CD8-positive, alpha-beta memory T cell (primary cell): ENCODE data around the gene KRIT1. TPM values are rescaled to one million over a fixed set of nuclear protein-coding genes. Genes with fewer than 3 reads are reported as not detected.

ENCODE experiments used
- CTCF ChIA-PET: fragments of 350-600 bp; sonication (Branson Sonifier 250); formaldehyde crosslinking; loops from one replicate; lab custom pipeline; 2021; ENCODE audit warnings: antibody characterized with exemption; lab: Charles Lee
- POLR2A ChIA-PET: fragments of 350-600 bp; sonication (Branson Sonifier 250); formaldehyde crosslinking; loops from one replicate; lab custom pipeline; 2021; ENCODE audit warnings: antibody characterized with exemption; lab: Charles Lee
- DNase-seq, 5 donors: peaks; one replicate each; pipeline versions ENCODE4 v3.0.0 to v3.0.0-alpha.2; 2020 to 2022; ENCODE audit warnings: mixed read lengths in 1 of 5
- H3K27ac ChIP-seq: one replicate; pipeline ENCODE4 v1.7.0; 2013; ENCODE audit warnings: low read depth, mild to moderate bottlenecking, low read length, moderate library complexity
- H3K27me3 ChIP-seq: 2 replicates; pipeline ENCODE4 v1.7.0; 2013; ENCODE audit warnings: low read length, mild to moderate bottlenecking; ENCODE audit not compliant: insufficient read depth, poor library complexity, severe bottlenecking
- H3K36me3 ChIP-seq: 2 replicates; pipeline ENCODE4 v1.7.0; 2013; ENCODE audit warnings: mild to moderate bottlenecking, low read length, moderate library complexity; ENCODE audit not compliant: insufficient read depth
- H3K4me1 ChIP-seq: 2 replicates; pipeline ENCODE4 v1.7.0; 2013; ENCODE audit warnings: mild to moderate bottlenecking, low read length, moderate library complexity; ENCODE audit not compliant: insufficient read depth
- H3K4me3 ChIP-seq: 2 replicates; pipeline ENCODE4 v1.7.0; 2013; ENCODE audit warnings: mild to moderate bottlenecking, low read length
- H3K9me3 ChIP-seq: 2 replicates; pipeline ENCODE4 v1.7.0; 2013; ENCODE audit warnings: mild to moderate bottlenecking, low read length
- H3K27ac Mint-ChIP-seq, 8 donors: one replicate each; pipeline ENCODE4 v1.8.0; 2020 to 2021; ENCODE audit warnings: mixed read lengths in 8 of 8, mild to moderate bottlenecking in 6 of 8, inconsistent platforms in 3 of 8, moderate library complexity in 3 of 8
- H3K27me3 Mint-ChIP-seq, 2 donors: one replicate each; pipeline ENCODE4 v1.8.0; 2020 to 2021; ENCODE audit warnings: mixed read lengths in 2 of 2, mild to moderate bottlenecking in 1 of 2, moderate library complexity in 1 of 2
- H3K36me3 Mint-ChIP-seq, 3 donors: one replicate each; pipeline ENCODE4 v1.8.0; 2020 to 2021; ENCODE audit warnings: mixed read lengths in 3 of 3, inconsistent platforms in 1 of 3, mild to moderate bottlenecking in 1 of 3
- H3K4me1 Mint-ChIP-seq, 3 donors: one replicate each; pipeline ENCODE4 v1.8.0; 2020 to 2021; ENCODE audit warnings: mixed read lengths in 3 of 3, inconsistent platforms in 1 of 3, mild to moderate bottlenecking in 1 of 3
- H3K4me3 Mint-ChIP-seq, 7 donors: one replicate each; pipeline ENCODE4 v1.8.0; 2020 to 2021; ENCODE audit warnings: mixed read lengths in 7 of 7, mild to moderate bottlenecking in 6 of 7, moderate library complexity in 4 of 7, inconsistent platforms in 2 of 7
- H3K9me3 Mint-ChIP-seq, 5 donors: one replicate each; pipeline ENCODE4 v1.8.0; 2020 to 2022; ENCODE audit warnings: mixed read lengths in 5 of 5, mild to moderate bottlenecking in 3 of 5, moderate library complexity in 2 of 5, inconsistent platforms in 1 of 5
- polyA plus RNA-seq: library from polyadenylated mRNA; unstranded; fragments of 300-500 nt; fragmentation: Illumina TruSeq; gene quantifications from one replicate; pipeline ENCODE4 v1.2.3, GENCODE V29; 2021
- total RNA-seq, 2 experiments: library from RNA; stranded (reverse); gene quantifications; one replicate each; pipeline ENCODE4 v1.2.3, GENCODE V29; 2021

The KRIT1 gene
- total RNA-seq, result 10 to 100 TPM; 44.6 to 48.3 TPM
- 18.3 TPM for polyA plus RNA-seq

DNA sequence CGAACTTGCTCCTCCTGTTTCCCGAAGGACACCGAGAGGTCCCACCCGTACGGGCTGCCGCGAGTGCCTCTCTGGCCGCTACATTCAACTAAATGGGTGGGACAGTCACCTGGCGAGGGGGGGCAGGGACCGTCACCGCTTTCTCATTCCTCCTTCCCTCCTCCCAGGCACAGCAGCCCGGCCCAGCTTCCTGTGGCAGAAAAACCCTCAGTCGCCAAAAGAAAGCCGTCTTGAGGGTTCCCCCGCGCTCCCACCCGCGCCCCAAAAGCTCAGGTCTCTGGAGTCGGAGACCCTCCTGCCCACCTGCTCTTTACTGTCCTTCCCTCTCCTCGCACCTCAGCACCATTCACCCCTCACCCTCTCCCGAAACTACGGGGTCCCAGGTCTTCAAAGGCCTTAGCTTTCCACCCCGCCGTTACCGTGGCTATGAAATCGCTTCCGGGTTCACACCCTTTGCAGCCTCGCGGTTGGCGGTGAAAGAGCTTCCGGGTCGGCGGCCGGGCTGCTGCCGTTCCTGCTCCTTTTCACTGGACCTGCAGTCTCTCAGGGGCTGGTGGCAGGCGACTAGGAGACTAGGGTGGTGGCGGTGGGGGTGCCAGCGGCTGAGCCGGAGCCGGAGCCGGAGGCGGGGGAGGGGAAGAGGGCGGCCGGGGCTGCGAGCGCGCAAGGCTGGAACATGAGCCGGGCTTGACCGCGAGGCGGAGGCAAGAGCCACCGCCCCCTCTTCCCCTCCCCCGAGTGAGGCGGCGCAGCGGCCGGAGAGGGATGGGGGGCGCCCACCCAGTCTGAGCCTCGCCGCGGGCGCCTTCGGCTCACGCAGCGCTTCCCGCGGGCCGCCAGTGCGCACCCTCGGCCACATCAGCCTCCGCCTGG, at the start of gene KRIT1, which contains the start of gene ANKIB1:
TSS of gene KRIT1 (minus strand) at position 428 of the 873 bp plus-strand sequence. CDS start 3,779 bp downstream, outside the sequence.
TSS of gene ANKIB1 (plus strand) at position 488 of the 873 bp plus-strand sequence. CDS start 49,005 bp downstream, outside the sequence.
- no peaks in the 10 kb centered on the region for H3K9me3 Mint-ChIP-seq
- H3K27ac ChIP-seq, result peak within 1 kb of the TSS; percentile 86
- H3K4me1 Mint-ChIP-seq, result peaks cover 52 to 59% (median 56%) of the 10 kb centered on the region in 3 donors
- H3K27ac Mint-ChIP-seq, result peak within 1 kb of the TSS; percentile 98 to 100 (median 100)
- no peaks in the 10 kb centered on the region for H3K9me3 ChIP-seq
- H3K4me3 ChIP-seq, result peak within 1 kb of the TSS; percentile 75
- peaks cover 32% of the 10 kb centered on the region for H3K4me1 ChIP-seq
- H3K27me3 Mint-ChIP-seq, result no peaks in the 10 kb centered on the region
- peaks cover 0 to 36% (median 5%) of the 10 kb centered on the region in 3 donors for H3K36me3 Mint-ChIP-seq
- peak within 1 kb of the TSS; percentile 94 to 100 (median 98) for H3K4me3 Mint-ChIP-seq
- ChIA-PET CTCF (interaction anchor here (0.7 to 2.8 kb wide), 8 partner anchors 11 to 283 kb away, joined by 3 to 15 read pairs (median 4); partner anchors contain the start of genes GATAD1, LRRD1, PEX1 and RBM48), POLR2A (interaction anchor here (0.6 to 2.3 kb wide), 6 partner anchors 15 to 305 kb away, joined by 3 to 29 read pairs (median 6); partner anchors contain the start of genes AKAP9, CYP51A1, GATAD1 and PEX1)
- H3K27me3 ChIP-seq, result no peaks in the 10 kb centered on the region
- DNase-seq, result peak; percentile 82 to 92 (median 86)
- peaks cover 5% of the 10 kb centered on the region for H3K36me3 ChIP-seq

DNA sequence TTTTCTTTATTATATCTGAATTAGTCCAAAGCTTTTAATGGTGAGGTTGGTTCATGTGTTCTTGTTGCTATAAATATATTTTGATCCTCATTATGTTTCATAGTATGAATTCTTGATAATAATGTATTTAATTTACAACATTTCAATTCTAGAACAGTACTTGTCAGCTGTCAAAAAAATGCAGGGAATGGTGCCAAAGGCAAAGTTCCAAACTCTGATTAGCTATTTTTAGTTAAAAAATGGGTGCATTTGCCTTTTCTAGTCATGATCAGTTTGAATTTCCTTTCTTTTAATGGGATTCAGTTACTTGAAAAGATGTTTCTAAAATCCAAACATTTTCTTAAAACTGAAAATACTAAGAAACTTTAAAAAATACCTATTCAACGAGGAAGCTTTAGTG, 49.7 kb upstream of the KRIT1 start:
- Histone ChIP-seq H3K27me3 (no peaks in the 10 kb centered on the region), H3K36me3 (no peaks in the 10 kb centered on the region), H3K9me3 (no peaks in the 10 kb centered on the region), H3K4me1 (no peaks in the 10 kb centered on the region), H3K27ac (no peak overlapping the region), H3K4me3 (no peak overlapping the region)
- no peaks in the 10 kb centered on the region for H3K9me3 Mint-ChIP-seq
- H3K4me1 Mint-ChIP-seq, result peaks cover 20 to 33% (median 32%) of the 10 kb centered on the region in 3 donors
- no peak for DNase-seq
- no peak overlapping the region for H3K27ac Mint-ChIP-seq
- H3K36me3 Mint-ChIP-seq, result peaks cover 0 to 39% (median 19%) of the 10 kb centered on the region in 3 donors
- H3K27me3 Mint-ChIP-seq, result no peaks in the 10 kb centered on the region
- ChIA-PET POLR2A (no interaction called here), CTCF (interaction anchor here (1.4 kb wide), 1 partner anchor 9 kb away, joined by 3 read pairs; no protein-coding TSS in a partner anchor)
- H3K4me3 Mint-ChIP-seq, result no peak overlapping the region

DNA sequence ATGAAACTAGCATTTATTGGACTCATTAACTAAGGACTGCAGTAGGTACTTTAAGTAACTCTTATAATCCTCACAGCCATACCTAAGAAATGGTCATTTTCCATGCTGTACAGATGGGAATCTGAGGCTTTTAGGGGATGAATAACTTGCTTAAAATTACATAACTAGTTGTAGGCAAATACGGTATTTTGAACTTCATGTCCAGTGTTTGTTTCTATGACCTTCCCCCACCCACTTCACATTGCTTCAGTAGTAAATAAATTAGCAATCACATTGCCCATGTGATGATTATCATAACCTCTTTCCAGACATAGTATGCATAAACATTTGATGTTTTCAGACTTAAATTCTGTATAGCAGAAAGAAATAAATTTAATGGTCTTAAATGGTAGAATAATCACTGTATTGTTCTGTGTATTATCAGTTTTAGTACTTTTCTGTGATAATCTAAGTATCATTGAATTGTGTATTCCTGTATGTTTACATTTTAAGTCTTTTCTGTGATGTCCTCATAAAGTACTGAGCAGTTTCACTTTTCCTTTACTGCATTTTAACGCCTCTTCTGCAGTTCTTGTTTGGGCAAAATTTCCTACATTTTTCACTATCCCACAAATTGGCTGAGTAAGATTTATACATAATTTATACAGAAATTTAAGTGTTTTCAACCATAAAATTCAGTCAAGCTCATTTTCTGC, 48.3 kb upstream of the KRIT1 start:
- H3K9me3 Mint-ChIP-seq, result no peaks in the 10 kb centered on the region
- H3K36me3 ChIP-seq, result no peaks in the 10 kb centered on the region
- H3K4me1 Mint-ChIP-seq, result peaks cover 26 to 45% (median 45%) of the 10 kb centered on the region in 3 donors
- H3K36me3 Mint-ChIP-seq, result peaks cover 0 to 31% (median 15%) of the 10 kb centered on the region in 3 donors
- CTCF ChIA-PET, result no interaction called here
- H3K4me1 ChIP-seq, result no peaks in the 10 kb centered on the region
- no peaks in the 10 kb centered on the region for H3K9me3 ChIP-seq
- H3K27me3 ChIP-seq, result no peaks in the 10 kb centered on the region
- DNase-seq, result no peak
- no peak overlapping the region for H3K4me3 ChIP-seq
- POLR2A ChIA-PET, result no interaction called here
- H3K27me3 Mint-ChIP-seq, result no peaks in the 10 kb centered on the region
- H3K4me3 Mint-ChIP-seq, result no peak overlapping the region
- peak overlapping the region in 6 of 8 donors; percentile 1 to 64 (median 26) for H3K27ac Mint-ChIP-seq
- no peak overlapping the region for H3K27ac ChIP-seq

DNA sequence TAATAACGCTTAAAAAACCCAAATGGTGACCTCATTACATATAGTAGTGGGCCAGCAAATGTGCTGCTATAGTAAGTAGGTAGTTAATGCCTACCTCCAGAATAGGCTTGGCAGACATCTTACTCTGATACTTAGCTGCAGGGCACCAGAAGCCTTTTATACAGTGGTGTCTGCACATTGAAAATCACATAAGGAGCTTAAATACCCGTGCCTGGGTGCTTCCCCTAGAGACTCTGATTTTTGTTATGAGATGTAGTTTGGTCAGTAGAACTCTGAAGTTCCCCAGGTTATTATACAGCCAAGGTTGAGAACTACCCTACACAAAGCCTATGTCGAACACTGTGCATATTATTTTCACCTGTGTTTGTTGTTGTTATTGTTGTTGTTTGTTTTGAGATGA, 47.3 kb upstream of the KRIT1 start:
- no peaks in the 10 kb centered on the region for H3K9me3 ChIP-seq
- no peaks in the 10 kb centered on the region for H3K27me3 Mint-ChIP-seq
- no peak overlapping the region for H3K4me3 ChIP-seq
- POLR2A ChIA-PET, result no interaction called here
- H3K36me3 Mint-ChIP-seq, result peaks cover 5 to 25% (median 14%) of the 10 kb centered on the region in 3 donors
- no peaks in the 10 kb centered on the region for H3K27me3 ChIP-seq
- no peaks in the 10 kb centered on the region for H3K9me3 Mint-ChIP-seq
- no peaks in the 10 kb centered on the region for H3K4me1 ChIP-seq
- H3K27ac ChIP-seq, result no peak overlapping the region
- H3K27ac Mint-ChIP-seq, result peak overlapping the region in 3 of 8 donors; percentile 23 to 64 (median 40)
- no peak for DNase-seq
- no peaks in the 10 kb centered on the region for H3K36me3 ChIP-seq
- H3K4me1 Mint-ChIP-seq, result peaks cover 33 to 55% (median 54%) of the 10 kb centered on the region in 3 donors
- CTCF ChIA-PET, result interaction anchor here (1.7 kb wide), 1 partner anchor 13 kb away, joined by 4 read pairs; no protein-coding TSS in a partner anchor
- H3K4me3 Mint-ChIP-seq, result peak overlapping the region in 1 of 7 donors; percentile 16

DNA sequence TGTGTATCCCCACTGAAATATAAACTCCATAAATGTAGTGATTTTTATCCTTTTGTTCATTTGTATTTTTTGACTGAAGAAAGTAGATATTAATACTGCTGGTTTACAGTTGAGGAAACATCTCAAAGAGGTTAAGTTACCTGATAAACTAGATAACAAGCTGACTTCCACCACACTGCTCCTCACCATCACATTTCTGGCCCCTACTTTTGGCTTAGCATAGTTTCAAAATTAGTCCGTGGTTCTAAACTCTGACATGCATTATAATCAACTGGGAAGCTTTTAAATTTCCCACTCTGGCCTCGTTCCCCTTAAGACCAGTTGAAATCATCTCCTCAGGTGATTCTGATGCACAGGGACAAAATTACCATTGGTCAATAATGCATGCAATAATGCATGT, 43.6 kb upstream of the KRIT1 start:
- no peaks in the 10 kb centered on the region for H3K9me3 Mint-ChIP-seq
- H3K36me3 Mint-ChIP-seq, result peaks cover 0 to 6% (median 2%) of the 10 kb centered on the region in 3 donors
- Histone ChIP-seq H3K27ac (no peak overlapping the region), H3K4me1 (no peaks in the 10 kb centered on the region), H3K36me3 (no peaks in the 10 kb centered on the region), H3K27me3 (no peaks in the 10 kb centered on the region), H3K9me3 (no peaks in the 10 kb centered on the region), H3K4me3 (no peak overlapping the region)
- H3K27ac Mint-ChIP-seq, result peak overlapping the region in 1 of 8 donors; percentile 81
- H3K4me1 Mint-ChIP-seq, result peaks cover 41 to 75% (median 73%) of the 10 kb centered on the region in 3 donors
- no peak overlapping the region for H3K4me3 Mint-ChIP-seq
- no peaks in the 10 kb centered on the region for H3K27me3 Mint-ChIP-seq
- no peak for DNase-seq
- ChIA-PET POLR2A (no interaction called here), CTCF (no interaction called here)

DNA sequence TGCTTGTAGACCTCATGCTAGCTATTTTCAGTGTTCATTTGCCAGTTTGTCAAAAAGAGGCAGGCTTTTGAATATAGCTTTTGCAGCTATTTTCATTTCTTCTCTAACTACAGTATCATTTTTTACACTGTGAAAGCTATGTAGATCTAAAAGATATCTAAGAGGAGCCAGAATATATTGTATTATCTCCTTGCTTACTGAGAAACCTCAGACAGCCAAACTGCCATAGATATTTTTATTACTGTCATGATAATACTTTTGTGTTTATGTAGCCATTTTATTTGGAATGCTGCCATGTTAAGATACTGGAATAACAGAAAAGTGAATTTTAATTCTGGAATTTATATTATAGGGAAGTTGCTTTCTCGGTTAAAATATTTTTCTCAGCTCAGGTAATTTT, 37.2 kb upstream of the KRIT1 start:
- Mint-ChIP-seq H3K36me3 (peaks cover 5 to 8% (median 7%) of the 10 kb centered on the region in 3 donors), H3K27ac (no peak overlapping the region), H3K9me3 (no peaks in the 10 kb centered on the region), H3K4me3 (no peak overlapping the region), H3K4me1 (peaks cover 15 to 44% (median 32%) of the 10 kb centered on the region in 3 donors), H3K27me3 (no peaks in the 10 kb centered on the region)
- DNase-seq, result no peak
- no peak overlapping the region for H3K27ac ChIP-seq
- no peak overlapping the region for H3K4me3 ChIP-seq
- ChIA-PET POLR2A (no interaction called here), CTCF (no interaction called here)
- H3K27me3 ChIP-seq, result no peaks in the 10 kb centered on the region
- no peaks in the 10 kb centered on the region for H3K36me3 ChIP-seq
- no peaks in the 10 kb centered on the region for H3K4me1 ChIP-seq
- H3K9me3 ChIP-seq, result no peaks in the 10 kb centered on the region

DNA sequence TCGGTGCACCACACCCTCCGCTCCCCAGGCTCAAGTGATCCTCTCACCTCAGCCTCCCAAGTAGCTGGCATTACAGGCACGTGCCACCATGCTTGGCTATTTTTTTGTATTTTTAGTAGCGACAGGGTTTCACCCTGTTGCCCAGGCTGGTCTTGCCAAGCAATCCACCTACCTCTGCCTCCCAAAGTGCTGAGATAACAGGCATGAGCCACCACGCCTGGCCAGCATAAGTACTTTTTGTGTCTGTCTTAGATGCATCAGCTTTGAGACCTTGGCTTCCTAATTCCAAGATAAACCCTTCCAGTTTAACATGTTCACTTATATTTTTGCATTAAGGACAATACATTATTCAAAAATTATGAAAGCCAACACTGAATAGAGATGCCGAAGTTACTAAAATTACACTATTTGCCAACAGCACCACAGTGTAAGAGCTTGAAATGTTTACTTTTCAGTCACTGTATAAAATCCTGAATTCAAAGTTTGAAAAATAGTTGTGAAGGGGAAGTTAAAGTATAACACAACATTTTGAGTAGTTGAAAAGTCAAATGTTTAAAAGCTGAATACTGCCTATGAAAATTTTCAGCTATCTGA, 36.6 kb upstream of the KRIT1 start:
- Mint-ChIP-seq H3K9me3 (no peaks in the 10 kb centered on the region), H3K27me3 (no peaks in the 10 kb centered on the region), H3K36me3 (peaks cover 5 to 8% (median 6%) of the 10 kb centered on the region in 3 donors), H3K27ac (peak overlapping the region in 1 of 8 donors; percentile 70), H3K4me1 (peaks cover 16 to 39% (median 30%) of the 10 kb centered on the region in 3 donors), H3K4me3 (no peak overlapping the region)
- Histone ChIP-seq H3K27ac (no peak overlapping the region), H3K9me3 (no peaks in the 10 kb centered on the region), H3K27me3 (no peaks in the 10 kb centered on the region), H3K4me3 (no peak overlapping the region), H3K4me1 (no peaks in the 10 kb centered on the region), H3K36me3 (no peaks in the 10 kb centered on the region)
- POLR2A ChIA-PET, result no interaction called here
- CTCF ChIA-PET, result no interaction called here
- no peak for DNase-seq
